Measurements from ENCODE around the gene TLR7. TPM values are rescaled to one million over a fixed set of nuclear protein-coding genes. Genes with fewer than 3 reads are reported as not detected.

TLR7 gene
- total and polyA plus RNA-seq, 2 of the 13 experiments (the other 11 are each of a cell fraction or from before 2014, with no cell fraction given): not detected

DNA sequence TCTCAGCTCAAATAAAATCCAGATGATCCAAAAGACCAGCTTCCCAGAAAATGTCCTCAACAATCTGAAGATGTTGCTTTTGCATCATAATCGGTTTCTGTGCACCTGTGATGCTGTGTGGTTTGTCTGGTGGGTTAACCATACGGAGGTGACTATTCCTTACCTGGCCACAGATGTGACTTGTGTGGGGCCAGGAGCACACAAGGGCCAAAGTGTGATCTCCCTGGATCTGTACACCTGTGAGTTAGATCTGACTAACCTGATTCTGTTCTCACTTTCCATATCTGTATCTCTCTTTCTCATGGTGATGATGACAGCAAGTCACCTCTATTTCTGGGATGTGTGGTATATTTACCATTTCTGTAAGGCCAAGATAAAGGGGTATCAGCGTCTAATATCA lies 20.9 kb downstream of the TLR7 start:
- no peak overlapping the region for H2AFZ ChIP-seq (ENCODE audit: low read length)
- H3K27me3 ChIP-seq (ENCODE audit: control insufficient read depth in 1 of 2, insufficient read depth in 2 of 2, low read length in 2 of 2): no peaks in the 10 kb centered on the region
- H4K20me1 ChIP-seq (ENCODE audit: insufficient read depth, low read length): no peaks in the 10 kb centered on the region
- H3K27ac ChIP-seq (ENCODE audit: extremely low read length, insufficient read depth, low read length): no peak overlapping the region
- in situ Hi-C loops (cut with HindIII; ENCODE audit: extremely low pct_ligation_motif_present, low pct_unique_long_range_greater_than_20kb) (no loop called here), intact Hi-C loops (cut with micrococcal nuclease; ENCODE audit: unreplicated experiment) (no loop called here)
- WGBS (ENCODE audit: low lambda C conversion rate): 0% methylated on average over 3 of the region's 3 CpGs
- H3K79me2 ChIP-seq (ENCODE audit: insufficient read depth, low read length): no peaks in the 10 kb centered on the region
- H3K9ac ChIP-seq (ENCODE audit: insufficient read depth, low read depth, low read length): no peak overlapping the region
- no peak overlapping the region for H3K4me2 ChIP-seq (ENCODE audit: low read depth, low read length)
- ATAC-seq (no peak), FAIRE-seq (peak; percentile 23), DNase-seq (ENCODE audit: low spot score) (no peak)
- CTCF ChIA-PET (ENCODE audit: low intra/inter-chr PET ratio, low total read pairs): no interaction called here
- no peak overlapping the region for H3K4me3 ChIP-seq (replicated peaks in 1 of 3; ENCODE audit: insufficient read depth in 1 of 3, low read depth in 2 of 3, low read length in 3 of 3)
- H3K36me3 ChIP-seq (replicated peaks in 1 of 2; ENCODE audit: control insufficient read depth in 1 of 2, insufficient read depth in 2 of 2, low read length in 2 of 2): no peaks in the 10 kb centered on the region
- no peaks in the 10 kb centered on the region for H3K9me3 ChIP-seq (ENCODE audit: low read length)
- POLR2A ChIA-PET: no interaction called here
- no peaks in the 10 kb centered on the region for H3K4me1 ChIP-seq (ENCODE audit: insufficient read depth, low read length)
- BruUV-seq (replicated peaks): no TSS peak
- TF ChIP-seq ZNF768 (CRISPR knock-in tag; IDR thresholded peaks at IDR 0.05) (no peak), HNF4G (IDR thresholded peaks at IDR 0.05; ENCODE audit: borderline replicate concordance, low read depth, low read length) (no peak), HNF4G (CRISPR knock-in tag; IDR thresholded peaks at IDR 0.05; ENCODE audit: borderline replicate concordance, low read depth) (no peak), PATZ1 (CRISPR knock-in tag; IDR thresholded peaks at IDR 0.05) (no peak), CTCF (CRISPR knock-in tag; IDR thresholded peaks at IDR 0.05) (no peak), ZNF777 (CRISPR knock-in tag; IDR thresholded peaks at IDR 0.05) (no peak), ZMAT3 (CRISPR knock-in tag; conservative IDR thresholded peaks at IDR 0.05) (no peak), REST (IDR thresholded peaks at IDR 0.05; ENCODE audit: borderline replicate concordance in 1 of 2, low read depth in 1 of 2, low read length in 2 of 2) (no peak), NR2F1 (CRISPR knock-in tag; IDR thresholded peaks at IDR 0.05) (no peak), SUZ12 (IDR thresholded peaks at IDR 0.05; ENCODE audit: low read depth, low read length) (no peak), ZBTB42 (CRISPR knock-in tag; IDR thresholded peaks at IDR 0.05) (no peak), ETV5 (CRISPR knock-in tag; IDR thresholded peaks at IDR 0.05; ENCODE audit: borderline replicate concordance) (no peak), NRL (CRISPR knock-in tag; IDR thresholded peaks at IDR 0.05; ENCODE audit: borderline replicate concordance) (no peak), MEIS1 (CRISPR knock-in tag; IDR thresholded peaks at IDR 0.05; ENCODE audit: borderline replicate concordance) (no peak), PCBP2 (optimal IDR thresholded peaks at IDR 0.05; ENCODE audit: low read depth, low read length, poor library complexity, severe bottlenecking) (no peak)
- TF ChIP-seq, protein P1, sequence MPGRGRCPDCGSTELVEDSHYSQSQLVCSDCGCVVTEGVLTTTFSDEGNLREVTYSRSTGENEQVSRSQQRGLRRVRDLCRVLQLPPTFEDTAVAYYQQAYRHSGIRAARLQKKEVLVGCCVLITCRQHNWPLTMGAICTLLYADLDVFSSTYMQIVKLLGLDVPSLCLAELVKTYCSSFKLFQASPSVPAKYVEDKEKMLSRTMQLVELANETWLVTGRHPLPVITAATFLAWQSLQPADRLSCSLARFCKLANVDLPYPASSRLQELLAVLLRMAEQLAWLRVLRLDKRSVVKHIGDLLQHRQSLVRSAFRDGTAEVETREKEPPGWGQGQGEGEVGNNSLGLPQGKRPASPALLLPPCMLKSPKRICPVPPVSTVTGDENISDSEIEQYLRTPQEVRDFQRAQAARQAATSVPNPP (CRISPR knock-in tag; IDR thresholded peaks at IDR 0.05): no peak

All from HepG2 (cell line).